ENCODE data around the gene CRTAC1.

Gene CRTAC1

GRCh38 chr10:98028168-98028770 lies 2.2 kb downstream of the CRTAC1 start:
- peak; percentile 60 to 70 for DNase-seq

GRCh38 chr10:98023024-98023423 lies 7.4 kb downstream of the CRTAC1 start:
- no peak for DNase-seq

- no peak for DNase-seq
These were observed 9.6 kb downstream of the CRTAC1 start for GRCh38 chr10:98020784-98021183.

GRCh38 chr10:98020254-98020653 lies 10.2 kb downstream of the CRTAC1 start:
- DNase-seq: no peak

- DNase-seq: no peak
These were observed 10.6 kb downstream of the CRTAC1 start for GRCh38 chr10:98019784-98020183.

- no peak for DNase-seq
These were observed 13.5 kb downstream of the CRTAC1 start for GRCh38 chr10:98016772-98017475.

- no peak for DNase-seq
These were observed 16.6 kb downstream of the CRTAC1 start for GRCh38 chr10:98013776-98014175.

- no peak for DNase-seq
These were observed 17.3 kb downstream of the CRTAC1 start for GRCh38 chr10:98013122-98013521.

- no peak for DNase-seq
These were observed 17.8 kb downstream of the CRTAC1 start for GRCh38 chr10:98012644-98013043.

- no peak for DNase-seq
These were observed 19.3 kb downstream of the CRTAC1 start for GRCh38 chr10:98010939-98011685.

GRCh38 chr10:98006266-98006665 lies 24.2 kb downstream of the CRTAC1 start:
- DNase-seq: no peak

- no peak for DNase-seq
These were observed 28.7 kb downstream of the CRTAC1 start for GRCh38 chr10:98001736-98002135.

GRCh38 chr10:98000346-98000745 lies 30.1 kb downstream of the CRTAC1 start:
- no peak for DNase-seq

GRCh38 chr10:97999923-98000248 lies 30.5 kb downstream of the CRTAC1 start:
- DNase-seq: no peak

GRCh38 chr10:97999066-97999922 lies 31.1 kb downstream of the CRTAC1 start:
- no peak for DNase-seq

GRCh38 chr10:97991871-97992270 lies 38.5 kb downstream of the CRTAC1 start:
- no peak for DNase-seq

- no peak for DNase-seq
These were observed 48.6 kb downstream of the CRTAC1 start for GRCh38 chr10:97981816-97982215.

GRCh38 chr10:97977673-97978072 lies 52.7 kb downstream of the CRTAC1 start:
- DNase-seq: no peak

- DNase-seq: no peak
These were observed 54.8 kb downstream of the CRTAC1 start for GRCh38 chr10:97975598-97975997.

GRCh38 chr10:97974526-97975525 lies 55.6 kb downstream of the CRTAC1 start:
- DNase-seq: no peak

GRCh38 chr10:97974100-97974499 lies 56.3 kb downstream of the CRTAC1 start:
- no peak for DNase-seq

- DNase-seq: no peak
These were observed 60.8 kb downstream of the CRTAC1 start for GRCh38 chr10:97969538-97970079.

Measured in stimulated activated CD4-positive, alpha-beta T cell treated with anti-CD3 and anti-CD28 coated beads, Interleukin-2, amount 100 ng/mL, for 48 hours (primary cell).